Hepatocyte (in vitro differentiated cells): ENCODE results near the gene CBX5.

Experiments
- CTCF ChIP-seq: fragments of 200-600 bp; sonication (generic); IDR thresholded peaks from 2 replicates; pipeline ENCODE4 v1.5.1; 2016; ENCODE audit warnings: antibody characterized with exemption, mild to moderate bottlenecking; ENCODE audit not compliant: poor library complexity
- EZH2phosphoT487 ChIP-seq: fragments of 200-600 bp; sonication (generic); IDR thresholded peaks from one replicate; pipeline ENCODE4 v1.6.1; 2018; ENCODE audit warnings: antibody characterized with exemption, mild to moderate bottlenecking, low read depth, moderate library complexity; ENCODE audit not compliant: unreplicated experiment, severe bottlenecking

- TF ChIP-seq CTCF: no peak
- TF ChIP-seq EZH2phosphoT487: no peak
These were observed 59.4 kb downstream of the CBX5 start for GRCh38 chr12:54220567-54220966.
